NCI-H1417 treated with DMSO at 0.1 percent for 48 hours (cell line): Measurements from ENCODE around the gene GRIK4.
"Not testable (repeated sequence)": the region's sequence is repeated elsewhere in the genome, so short reads cannot be mapped to it uniquely, and the experiment has no call there.

Source experiments
- DNase-seq: peaks from one replicate; lab custom pipeline; 2025; lab: John Stamatoyannopoulos, UW

Gene GRIK4

DNA sequence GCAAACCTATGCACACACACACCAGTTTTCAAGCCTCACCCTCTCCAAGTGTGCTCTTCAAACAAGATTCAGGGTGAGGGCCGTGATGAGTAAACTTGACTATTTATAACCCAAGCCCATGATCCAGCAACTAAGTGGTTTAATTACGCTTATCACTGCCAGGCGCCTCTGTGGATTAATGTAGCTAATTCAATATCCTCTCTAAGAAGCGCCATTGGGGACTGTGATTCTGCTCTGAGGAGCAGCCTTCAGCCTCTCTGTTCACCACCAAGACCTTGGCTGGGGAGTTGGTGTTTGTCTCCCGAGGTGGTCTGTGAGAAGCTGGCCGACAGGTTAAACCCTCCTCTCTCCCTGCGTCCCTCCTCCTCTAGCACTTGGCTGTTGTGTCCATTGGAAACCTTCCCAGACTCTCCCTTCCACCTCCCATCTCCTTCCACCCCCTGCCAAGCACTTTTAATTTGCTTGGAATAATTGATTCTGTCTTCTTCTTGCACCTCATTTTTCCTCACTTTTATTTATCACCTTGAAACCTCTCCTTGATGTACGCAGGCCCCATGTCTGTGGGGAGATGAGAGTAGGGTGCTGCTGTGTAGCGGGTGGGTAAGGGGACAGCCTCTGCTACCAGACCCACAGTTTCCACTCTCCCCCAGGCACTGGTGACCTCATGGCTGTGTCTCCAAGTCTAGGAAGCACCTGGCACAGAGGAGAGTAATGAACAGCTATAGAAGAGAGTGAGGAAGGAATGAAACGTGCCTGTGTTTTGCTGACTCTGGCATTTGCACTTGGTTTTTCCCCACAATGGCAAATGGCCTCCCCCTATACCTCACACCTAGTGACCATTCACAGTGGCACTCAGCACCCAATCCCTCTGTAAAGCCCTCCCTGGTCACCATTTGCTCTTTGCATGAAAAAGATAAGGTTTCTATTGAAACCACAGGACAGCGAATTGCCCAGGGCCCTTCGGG is 236.6 kb downstream of the GRIK4 start:
- peak; percentile 45 for DNase-seq

- no peak for DNase-seq
Measured at GRCh38 chr11:120749395-120749794, 237.8 kb downstream of the GRIK4 start.

DNA sequence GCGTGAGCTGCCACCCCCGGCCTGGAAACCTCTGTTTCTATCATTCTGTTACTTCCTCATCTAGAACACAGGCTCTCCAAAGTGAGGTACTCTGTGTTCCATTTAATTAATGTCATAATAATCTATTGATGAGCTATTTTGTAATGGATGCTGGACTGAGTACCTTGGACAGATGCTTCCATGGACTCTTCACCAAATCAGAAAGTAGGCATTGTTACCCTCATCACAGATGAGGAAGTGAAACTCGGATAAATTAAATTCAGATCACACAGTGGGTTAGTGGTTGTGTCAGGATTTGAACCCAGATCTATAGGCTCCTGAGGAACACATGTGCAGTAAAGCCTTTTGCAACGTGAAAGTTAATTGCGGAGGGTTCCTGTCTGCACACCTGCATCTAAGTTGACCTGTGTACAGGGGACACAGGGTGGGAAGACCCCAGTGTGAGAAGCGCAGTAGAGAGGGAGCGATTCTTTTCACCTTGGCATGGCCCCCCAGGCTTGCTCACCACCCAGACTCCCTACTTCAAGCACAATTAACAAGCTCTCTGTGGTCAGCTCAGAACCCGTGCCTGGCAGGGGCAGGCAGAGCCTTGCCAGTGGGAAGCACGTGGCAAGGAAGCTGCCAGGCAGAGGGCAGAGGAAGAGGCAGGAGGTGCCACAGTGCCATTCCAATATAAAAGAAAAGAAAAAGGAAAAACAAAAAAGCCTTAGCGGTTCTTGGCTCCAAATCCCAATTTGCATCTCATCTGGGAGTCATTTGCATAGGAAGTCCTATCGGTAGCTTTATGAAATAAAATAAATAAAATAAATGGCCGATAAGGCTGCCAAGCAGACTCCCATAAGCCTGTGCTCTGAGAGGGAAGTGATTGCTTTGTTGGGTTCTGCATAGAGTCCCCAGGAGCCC is 239.3 kb downstream of the GRIK4 start:
- no peak for DNase-seq

GRCh38 chr11:120751550-120751949 is 240.0 kb downstream of the GRIK4 start:
- DNase-seq: no peak

DNA sequence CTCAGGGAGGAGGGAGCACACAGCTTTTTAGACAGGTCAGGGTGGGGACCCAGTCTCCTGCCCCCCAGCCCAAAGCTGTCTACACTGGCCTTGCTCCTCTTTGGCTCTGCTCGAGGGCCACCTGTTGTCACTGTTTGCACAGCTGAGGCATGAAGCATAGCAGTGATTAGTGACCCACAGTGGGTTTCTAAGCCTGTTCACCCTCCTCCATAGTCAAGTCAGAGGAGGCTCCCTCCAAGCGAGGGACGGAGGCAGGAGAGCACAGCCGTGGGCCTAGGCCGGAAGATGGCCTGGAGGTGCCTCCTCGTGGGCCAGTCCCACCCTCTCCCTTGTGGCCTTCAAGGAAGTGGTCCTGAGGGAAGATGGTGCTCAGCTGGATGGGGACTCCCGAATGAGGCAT is 241.1 kb downstream of the GRIK4 start:
- no peak for DNase-seq

GRCh38 chr11:120756931-120757330 is 245.4 kb downstream of the GRIK4 start:
- no peak for DNase-seq

DNA sequence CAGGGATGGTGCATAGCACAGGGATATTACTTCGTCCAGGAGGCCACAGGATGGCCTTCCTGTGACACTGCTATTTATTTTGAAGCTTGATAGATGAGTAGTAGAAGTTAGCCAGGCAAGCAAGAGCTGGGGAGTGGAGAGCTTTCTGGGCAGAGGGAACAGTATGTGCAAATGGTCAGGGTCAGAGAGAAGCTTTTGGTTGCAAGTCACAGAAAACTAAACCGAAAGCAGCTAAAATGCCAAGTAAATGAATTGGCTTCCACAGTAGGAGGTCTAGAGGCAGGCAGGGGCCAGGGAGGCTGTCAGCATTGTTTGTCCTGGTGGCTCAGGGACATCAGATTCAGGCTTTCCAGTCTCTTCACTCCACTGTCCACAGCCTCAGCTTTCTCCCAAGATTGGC is 247.5 kb downstream of the GRIK4 start:
- no peak for DNase-seq

GRCh38 chr11:120765710-120766109 is 254.2 kb downstream of the GRIK4 start:
- DNase-seq: not testable (repeated sequence)

- DNase-seq: no peak
Measured at GRCh38 chr11:120766318-120766717, 254.8 kb downstream of the GRIK4 start.

- no peak for DNase-seq
Measured at GRCh38 chr11:120768949-120769348, 257.4 kb downstream of the GRIK4 start.

- DNase-seq: no peak
Measured at GRCh38 chr11:120769906-120770305, 258.4 kb downstream of the GRIK4 start.

GRCh38 chr11:120771551-120772060 is 260.1 kb downstream of the GRIK4 start:
- DNase-seq: no peak

GRCh38 chr11:120773501-120774031 is 262.0 kb downstream of the GRIK4 start:
- no peak for DNase-seq

DNA sequence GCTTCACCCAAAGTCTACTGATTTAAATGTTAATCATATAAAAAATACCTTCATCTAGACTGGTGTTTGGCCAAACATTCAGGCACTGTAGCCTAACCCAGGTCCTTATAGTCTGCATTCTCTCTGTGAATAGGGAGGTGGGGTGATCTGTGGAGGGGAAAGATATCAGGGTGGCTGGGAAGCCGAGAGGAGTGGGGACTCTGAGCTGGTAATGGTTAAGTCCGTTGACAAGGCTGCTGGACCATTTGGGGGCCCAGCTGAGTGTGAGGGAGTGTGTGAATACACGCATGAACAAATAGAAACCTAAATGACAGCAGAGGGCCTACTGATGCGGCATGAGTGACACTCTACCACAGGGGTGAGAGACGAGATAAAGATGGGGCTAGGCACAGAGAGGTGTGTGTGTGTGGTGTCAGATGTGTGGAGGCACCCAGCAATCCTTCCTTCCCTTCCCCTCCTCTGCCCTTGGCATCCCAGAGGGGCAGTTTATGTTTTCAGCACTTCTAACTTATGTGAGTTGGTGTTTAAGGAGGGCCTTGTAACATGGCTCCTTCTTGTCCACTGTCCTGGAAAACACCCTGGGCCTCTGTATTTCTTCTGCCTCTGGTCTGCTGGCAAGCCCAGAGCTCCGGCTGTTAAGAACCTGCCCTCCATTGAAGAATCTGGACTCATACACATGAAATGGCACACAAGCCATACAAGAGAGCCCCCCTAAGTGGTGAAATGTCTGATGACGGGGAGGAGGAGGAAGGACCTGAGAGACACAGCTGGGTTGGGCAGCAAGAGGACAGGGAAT is 263.2 kb downstream of the GRIK4 start:
- DNase-seq: no peak

DNA sequence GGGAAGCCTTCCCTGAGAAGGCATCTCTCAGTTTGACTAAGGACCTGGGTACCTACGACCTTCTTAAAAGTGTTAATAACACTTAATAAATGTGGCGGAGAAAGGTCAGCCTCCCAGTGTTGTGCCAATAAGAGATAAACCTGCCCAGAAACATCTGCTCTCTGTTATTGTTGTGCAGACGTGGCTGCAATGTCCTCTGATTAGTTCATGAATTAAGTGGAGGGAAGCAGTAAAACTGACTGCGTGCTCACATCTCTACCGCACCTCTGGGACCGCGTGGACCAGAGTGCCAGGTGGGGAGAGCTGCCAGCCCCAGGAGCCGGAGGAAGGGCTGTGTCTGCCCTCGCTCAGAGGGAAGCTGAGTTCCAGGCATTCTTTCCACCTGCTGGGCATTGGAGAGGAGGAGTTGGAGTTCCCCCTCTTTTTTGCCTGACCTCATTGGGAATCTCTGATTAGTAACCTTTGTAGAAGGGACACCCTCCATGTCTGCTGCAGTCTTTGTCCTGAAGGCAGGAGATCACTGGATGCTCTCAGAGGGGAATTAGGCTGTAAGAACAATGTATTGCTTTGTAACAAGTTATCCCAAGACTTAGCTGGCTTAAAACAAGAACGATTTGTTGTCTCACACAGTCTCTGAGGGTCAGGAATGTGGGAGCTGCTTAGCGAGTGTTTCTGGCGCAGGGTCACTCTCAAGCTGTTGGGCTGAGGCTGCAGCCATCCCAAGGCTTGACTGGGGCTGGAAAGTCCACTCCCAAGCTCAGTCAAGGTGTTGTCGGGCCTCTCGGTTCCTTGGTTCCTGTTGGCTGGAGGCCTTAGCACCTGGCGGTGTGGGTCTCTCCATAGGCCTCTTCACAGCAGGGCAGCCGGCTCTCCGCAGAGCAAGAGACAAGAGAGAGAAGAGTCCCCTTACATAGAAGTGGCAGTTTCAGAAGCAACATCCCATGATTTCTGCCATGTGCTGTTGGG is 264.7 kb downstream of the GRIK4 start:
- DNase-seq: no peak

DNA sequence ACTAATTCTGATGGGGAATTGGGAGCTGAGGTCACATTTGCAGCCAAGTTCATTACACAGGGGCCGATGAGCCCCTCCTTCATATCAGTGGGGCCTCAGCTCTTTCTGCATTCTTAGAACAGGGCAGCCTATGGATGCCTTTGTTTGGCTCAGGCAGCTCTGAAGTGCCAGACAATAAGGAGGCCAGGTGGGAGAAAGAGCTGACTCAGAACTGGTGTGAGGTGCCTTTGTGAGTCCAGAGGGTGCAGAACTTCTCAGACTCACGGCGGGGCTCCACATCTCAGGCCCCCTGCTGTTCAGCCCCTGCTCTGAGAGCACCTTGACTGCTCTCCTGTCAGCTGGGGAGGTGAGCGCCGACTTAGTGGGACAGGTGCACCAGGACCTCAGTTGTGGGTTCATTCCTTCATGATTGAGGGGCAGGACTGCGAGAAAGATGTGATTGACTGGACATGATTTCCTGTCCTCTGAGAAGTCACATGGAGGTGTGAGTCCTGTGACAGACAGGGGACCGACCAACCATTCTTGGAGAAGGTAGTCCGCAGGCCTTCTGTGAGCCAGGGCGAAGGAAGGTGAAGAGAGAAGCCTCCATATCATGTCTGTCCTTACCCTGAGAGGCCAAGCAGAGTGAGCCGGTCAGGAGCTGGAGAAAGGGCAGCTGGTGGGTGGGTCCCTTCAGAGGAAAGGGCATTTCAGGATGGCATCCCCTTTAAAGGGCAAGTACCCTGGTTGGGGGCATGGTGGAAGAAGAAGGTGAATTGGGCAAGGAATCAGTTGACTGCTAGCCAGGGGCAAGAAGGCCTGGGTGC is 267.3 kb downstream of the GRIK4 start:
- no peak for DNase-seq

DNA sequence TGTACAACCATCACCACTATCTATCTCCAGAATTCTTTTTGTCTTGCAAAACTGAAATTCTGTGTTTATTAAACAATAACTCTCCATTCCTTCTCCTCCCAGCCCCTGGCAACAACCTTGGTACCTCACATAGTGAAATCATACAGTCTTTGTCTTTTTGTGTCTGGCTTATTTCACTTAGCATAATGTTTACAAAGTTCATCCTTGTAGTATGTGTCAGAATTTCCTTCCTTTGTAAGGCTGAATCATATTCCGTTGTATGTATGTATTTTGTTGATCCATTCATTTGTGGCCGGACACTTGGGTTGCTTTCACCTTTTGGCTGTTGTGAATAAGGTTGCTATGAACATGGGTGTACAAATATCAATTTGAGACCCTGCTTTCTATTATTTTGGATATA is 268.7 kb downstream of the GRIK4 start:
- no peak for DNase-seq

GRCh38 chr11:120781486-120782120 is 270.1 kb downstream of the GRIK4 start:
- DNase-seq: no peak
